ENCODE data around the gene KANSL1L. TPM values are rescaled to one million over a fixed set of nuclear protein-coding genes. Genes with fewer than 3 reads are reported as not detected.

Gene KANSL1L
- total RNA-seq, 4 donors from 2014 or later: 13.7 to 43.8 (median 25.5) TPM

DNA sequence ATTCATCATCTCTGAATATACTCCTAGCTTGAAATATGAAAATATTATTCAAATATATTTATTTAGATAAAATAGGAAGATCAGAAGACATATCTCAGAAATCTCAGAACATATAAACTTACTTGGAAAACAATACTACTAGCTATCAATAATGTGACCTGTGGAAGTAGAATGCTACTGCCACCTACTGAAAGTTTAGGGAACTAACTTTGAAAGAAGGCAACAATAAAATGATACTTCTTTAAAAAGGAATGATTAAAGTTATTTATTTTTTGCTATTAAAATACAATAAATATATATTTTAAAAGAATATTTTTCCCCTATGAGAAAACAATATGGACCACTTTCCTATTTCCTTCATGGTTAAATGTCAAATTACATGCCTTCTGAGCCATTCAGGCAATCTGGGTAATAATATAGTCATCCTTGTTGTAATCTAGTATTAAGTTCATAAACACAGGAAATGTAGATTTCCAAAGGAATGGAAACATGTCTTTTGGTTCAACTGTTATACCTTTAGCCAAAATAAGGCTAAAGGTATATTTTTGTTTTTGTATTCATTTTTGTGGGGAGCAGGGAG lies 28.1 kb upstream of the KANSL1L start:
- Histone ChIP-seq H3K27me3 (peaks cover 27% of the 10 kb centered on the region), H3K4me3 (no peak overlapping the region), H3K9me3 (no peaks in the 10 kb centered on the region), H3K36me3 (no peaks in the 10 kb centered on the region), H3K4me1 (peaks cover 0 to 5% (median 0%) of the 10 kb centered on the region in 4 donors), H3K27ac (no peak overlapping the region)
- DNase-seq: no peak
- intact Hi-C loops (cut with DNase I; ENCODE audit: low total_unique reads): loop anchor here (2.0 kb wide), 1 partner anchor 222 kb away; no protein-coding TSS in a partner anchor
- in situ Hi-C loops (cut with MboI; ENCODE audit: low pct_ligation_motif_present in 1 of 4, low pct_unique_long_range_greater_than_20kb in 1 of 4, low sequenced_read_pairs in 3 of 4): loop anchor here (5.0 to 10.0 kb wide), 3 partner anchors 124 to 227 kb away; no protein-coding TSS in a partner anchor
- TF ChIP-seq POLR2A (IDR thresholded peaks at IDR 0.05) (no peak), CTCF (IDR thresholded peaks at IDR 0.05) (peak; percentile 49 to 81 (median 64))

DNA sequence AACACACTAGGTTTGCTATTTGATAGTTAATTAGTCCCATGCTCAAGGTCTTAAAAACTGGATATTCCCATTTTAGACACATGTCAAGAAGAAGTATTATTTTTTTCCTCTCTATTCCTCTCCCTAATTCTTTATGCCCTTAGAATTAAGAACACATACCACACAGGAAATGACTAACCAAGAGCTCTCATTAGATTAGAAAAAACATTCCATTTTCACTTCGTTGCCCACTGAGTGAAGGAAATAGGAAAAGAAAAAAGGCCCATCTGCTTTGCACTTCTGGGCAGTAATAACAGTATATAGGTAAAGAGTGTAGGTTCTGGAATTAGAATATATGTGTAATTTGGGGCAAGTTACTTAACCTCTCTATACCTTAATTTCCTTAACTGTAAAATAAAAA lies 27.1 kb upstream of the KANSL1L start:
- no peak overlapping the region for H3K4me3 ChIP-seq
- TF ChIP-seq POLR2A (IDR thresholded peaks at IDR 0.05): no peak
- no peak for TF ChIP-seq CTCF (IDR thresholded peaks at IDR 0.05)
- no peak for TF ChIP-seq POLR2AphosphoS5 (IDR thresholded peaks at IDR 0.05)
- no peak for TF ChIP-seq EP300 (IDR thresholded peaks at IDR 0.05; ENCODE audit: low read depth)
- in situ Hi-C loops (cut with MboI; ENCODE audit: low pct_ligation_motif_present in 1 of 4, low pct_unique_long_range_greater_than_20kb in 1 of 4, low sequenced_read_pairs in 3 of 4) (loop anchor here (5.0 to 10.0 kb wide), 3 partner anchors 124 to 226 kb away; no protein-coding TSS in a partner anchor), intact Hi-C loops (cut with DNase I; ENCODE audit: low total_unique reads) (loop anchor here (2.0 kb wide), 1 partner anchor 222 kb away; no protein-coding TSS in a partner anchor)
- no peak overlapping the region for H3K27ac ChIP-seq
- WGBS, 2 donors (ENCODE audit: low coverage in 1 of 2): 17 to 23% methylated on average over 1 of the region's 1 CpG
- no peak for DNase-seq
- H3K36me3 ChIP-seq: no peaks in the 10 kb centered on the region
- peaks cover 22% of the 10 kb centered on the region for H3K27me3 ChIP-seq
- H3K9me3 ChIP-seq: no peaks in the 10 kb centered on the region
- peaks cover 0 to 5% (median 0%) of the 10 kb centered on the region in 4 donors for H3K4me1 ChIP-seq

DNA sequence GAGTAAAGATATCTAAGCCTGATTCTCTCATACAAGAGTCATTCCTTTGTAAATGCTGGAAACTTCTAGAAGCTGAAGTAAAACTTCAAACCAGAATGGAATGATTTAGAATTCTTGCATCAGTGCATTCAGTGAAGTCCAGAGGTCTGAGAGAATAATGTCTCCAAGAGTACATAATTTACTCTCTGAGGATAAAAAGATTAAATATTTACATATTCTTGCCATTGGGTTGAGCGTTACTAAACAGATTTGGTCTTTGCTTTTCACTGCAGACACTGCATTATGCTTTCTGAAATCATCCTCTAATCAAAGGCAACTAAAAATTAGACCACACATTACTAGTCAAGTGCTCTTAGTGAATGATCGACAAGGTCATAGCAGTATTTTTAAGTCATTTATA lies 26.5 kb upstream of the KANSL1L start:
- intact Hi-C loops (cut with DNase I; ENCODE audit: low total_unique reads) (loop anchor here (2.0 kb wide), 1 partner anchor 221 kb away; no protein-coding TSS in a partner anchor), in situ Hi-C loops (cut with MboI; ENCODE audit: low pct_ligation_motif_present in 1 of 4, low pct_unique_long_range_greater_than_20kb in 1 of 4, low sequenced_read_pairs in 3 of 4) (loop anchor here (5.0 to 10.0 kb wide), 3 partner anchors 123 to 225 kb away; no protein-coding TSS in a partner anchor)
- peaks cover 0 to 5% (median 0%) of the 10 kb centered on the region in 4 donors for H3K4me1 ChIP-seq
- no peak for TF ChIP-seq POLR2AphosphoS5 (IDR thresholded peaks at IDR 0.05)
- no peak for TF ChIP-seq CTCF (IDR thresholded peaks at IDR 0.05)
- TF ChIP-seq POLR2A (IDR thresholded peaks at IDR 0.05): no peak
- no peak for TF ChIP-seq EP300 (IDR thresholded peaks at IDR 0.05; ENCODE audit: low read depth)
- H3K4me3 ChIP-seq: no peak overlapping the region
- H3K9me3 ChIP-seq: no peaks in the 10 kb centered on the region
- H3K27me3 ChIP-seq: peaks cover 18% of the 10 kb centered on the region
- H3K36me3 ChIP-seq: no peaks in the 10 kb centered on the region
- no peak for DNase-seq
- H3K27ac ChIP-seq: no peak overlapping the region
- whole genome bisulfite sequencing, 2 donors (ENCODE audit: low coverage in 1 of 2): 47 to 53% methylated on average over 2 of the region's 2 CpGs

DNA sequence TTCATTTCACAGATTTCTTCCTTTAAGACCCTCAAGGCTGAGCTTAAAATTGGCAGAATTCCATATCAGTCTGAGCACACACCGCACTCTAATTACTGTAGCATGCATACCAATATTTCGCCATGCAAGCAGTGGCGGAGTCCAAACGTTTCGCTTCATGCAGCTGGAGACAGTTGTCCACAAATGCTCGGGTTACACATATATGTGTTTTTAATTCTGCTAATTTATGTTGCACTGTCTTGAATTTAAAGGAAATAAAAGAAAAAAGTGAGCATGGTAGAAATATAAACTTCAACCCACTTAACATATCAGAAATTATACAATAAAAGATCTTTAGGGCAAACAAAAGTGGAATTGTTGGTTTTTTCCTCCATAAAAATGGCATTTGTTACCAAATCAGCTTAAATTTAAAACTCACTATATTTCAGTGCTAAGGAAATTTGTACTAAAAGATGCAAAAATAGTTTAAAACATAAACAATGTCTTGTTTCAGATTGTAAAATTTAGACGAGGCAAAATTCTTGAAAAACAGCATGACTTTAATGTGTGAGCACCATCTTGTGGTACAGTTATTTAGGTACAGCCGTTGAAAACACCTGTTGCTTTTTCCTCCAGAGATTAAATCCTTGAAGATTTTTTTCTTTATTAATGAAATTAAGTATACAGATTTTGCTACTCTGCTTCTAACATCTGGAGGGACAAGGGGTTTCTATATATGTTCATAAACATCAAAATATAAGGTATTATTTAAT lies 24.1 kb upstream of the KANSL1L start:
- 26 to 35% methylated on average over 8 of the region's 8 CpGs for WGBS, 2 donors (ENCODE audit: low coverage in 1 of 2)
- H3K27ac ChIP-seq: no peak overlapping the region
- in situ Hi-C loops (cut with MboI; ENCODE audit: low pct_ligation_motif_present in 1 of 4, low pct_unique_long_range_greater_than_20kb in 1 of 4, low sequenced_read_pairs in 3 of 4): loop anchor here (5.0 to 10.0 kb wide), 3 partner anchors 120 to 223 kb away; no protein-coding TSS in a partner anchor

More for the DNA sequence above, 24.1 kb upstream of the KANSL1L start:
- no peaks in the 10 kb centered on the region for H3K36me3 ChIP-seq
- H3K4me3 ChIP-seq: peak overlapping the region in 1 of 4 donors; percentile 14
- intact Hi-C loops (cut with DNase I; ENCODE audit: low total_unique reads): no loop called here
- peaks cover 0 to 5% (median 0%) of the 10 kb centered on the region in 4 donors for H3K4me1 ChIP-seq
- DNase-seq: no peak
- peak; percentile 64 to 75 (median 64) for TF ChIP-seq CTCF (IDR thresholded peaks at IDR 0.05)
- no peak for TF ChIP-seq POLR2AphosphoS5 (IDR thresholded peaks at IDR 0.05)
- H3K9me3 ChIP-seq: no peaks in the 10 kb centered on the region
- H3K27me3 ChIP-seq: peaks cover 4% of the 10 kb centered on the region
